GM21786 (cell line): ENCODE results near the gene ZBTB26.

Experiments used
- ATAC-seq: cut with Tn5 transposase; IDR thresholded peaks from one replicate; pipeline ENCODE4 v1.9.1; 2021; ENCODE audit not compliant: unreplicated experiment

The ZBTB26 gene, protein sequence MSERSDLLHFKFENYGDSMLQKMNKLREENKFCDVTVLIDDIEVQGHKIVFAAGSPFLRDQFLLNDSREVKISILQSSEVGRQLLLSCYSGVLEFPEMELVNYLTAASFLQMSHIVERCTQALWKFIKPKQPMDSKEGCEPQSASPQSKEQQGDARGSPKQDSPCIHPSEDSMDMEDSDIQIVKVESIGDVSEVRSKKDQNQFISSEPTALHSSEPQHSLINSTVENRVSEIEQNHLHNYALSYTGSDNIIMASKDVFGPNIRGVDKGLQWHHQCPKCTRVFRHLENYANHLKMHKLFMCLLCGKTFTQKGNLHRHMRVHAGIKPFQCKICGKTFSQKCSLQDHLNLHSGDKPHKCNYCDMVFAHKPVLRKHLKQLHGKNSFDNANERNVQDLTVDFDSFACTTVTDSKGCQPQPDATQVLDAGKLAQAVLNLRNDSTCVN

DNA sequence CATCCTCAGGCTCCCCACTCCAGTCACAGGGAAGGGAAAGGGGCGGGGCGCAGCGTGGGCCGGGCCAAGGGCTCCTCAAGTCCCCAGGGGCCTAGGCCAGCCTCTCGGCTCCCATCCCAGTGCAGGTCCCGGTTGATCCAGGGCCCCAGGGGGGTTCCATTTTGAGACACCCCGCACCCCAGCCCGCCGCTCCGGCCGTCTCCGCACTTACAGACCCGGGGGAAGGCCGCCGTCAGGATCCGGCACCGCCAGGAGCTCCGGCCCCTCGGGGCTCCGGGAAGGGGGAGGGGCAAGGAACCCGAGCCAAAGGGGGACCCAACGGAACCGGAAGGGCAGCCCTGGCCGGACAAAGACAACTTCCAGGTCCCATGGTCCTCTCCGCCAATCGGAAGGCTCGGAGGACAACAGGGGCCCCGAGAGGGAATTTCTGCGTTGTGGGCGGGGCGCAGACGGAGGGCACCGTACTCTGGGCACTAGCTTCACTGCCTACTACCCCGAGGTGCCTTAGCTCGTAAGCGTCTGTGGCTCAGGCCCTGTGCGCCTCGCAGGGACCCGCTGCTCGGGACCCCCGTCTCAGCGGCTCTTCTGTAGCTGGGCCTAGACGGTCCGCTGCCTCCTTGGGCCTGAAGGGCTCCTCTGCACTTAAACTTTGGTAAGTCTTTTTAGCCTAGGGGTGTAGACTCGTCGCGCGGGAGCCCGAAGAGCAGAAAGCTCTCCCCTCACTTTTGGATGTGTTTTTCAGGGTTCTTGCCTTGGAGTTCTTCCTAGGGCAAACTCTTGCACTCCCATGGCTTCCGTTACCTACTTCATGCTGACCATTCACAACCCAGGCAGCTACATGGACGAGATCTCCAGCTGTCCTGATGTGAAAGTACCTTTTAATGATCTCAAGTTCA, at the start of gene ZBTB26:
TSS of gene ZBTB26 (minus strand) at position 287 of the 896 bp plus-strand sequence. CDS start 11,578 bp downstream, outside the sequence.
- peak; percentile 97 for ATAC-seq

DNA sequence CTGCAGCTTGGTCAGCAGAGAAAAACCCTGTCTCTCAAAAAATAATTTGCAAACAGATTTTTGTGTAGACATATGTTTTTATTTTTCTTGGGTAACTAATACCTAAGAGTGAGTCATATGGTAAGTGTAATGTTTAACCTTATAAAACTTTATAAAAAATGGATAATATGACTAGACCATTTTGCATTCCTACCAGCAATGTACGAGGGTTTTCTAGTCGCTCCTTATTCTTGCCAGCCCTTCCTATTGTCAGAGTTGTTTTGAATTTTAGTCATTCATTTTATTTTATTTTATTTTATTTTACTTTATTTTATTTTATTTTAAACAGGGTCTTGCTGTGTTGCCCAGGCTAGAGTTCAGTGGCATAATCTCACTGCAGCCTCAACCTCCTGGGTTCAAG, 47.3 kb upstream of the ZBTB26 start:
- no peak for ATAC-seq

DNA sequence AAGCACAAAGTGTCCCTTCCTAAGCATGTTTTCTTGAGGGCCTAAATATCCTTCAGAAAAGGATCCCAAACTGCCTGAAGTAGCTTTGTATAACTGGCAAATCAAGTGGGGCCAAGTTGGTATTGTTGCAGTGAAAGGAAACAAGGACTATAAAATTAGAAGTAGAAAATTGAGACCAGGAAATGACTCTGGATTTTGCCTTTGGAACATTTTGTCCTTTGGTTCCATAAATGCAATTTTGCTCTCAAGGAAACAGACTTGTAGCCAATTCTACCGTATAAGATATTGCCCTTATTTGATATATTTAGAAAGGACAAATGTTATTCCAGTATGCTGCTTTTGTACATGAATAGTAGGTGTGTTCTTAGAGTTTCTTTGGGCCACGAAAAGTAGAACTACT, 43.9 kb upstream of the ZBTB26 start:
- no peak for ATAC-seq

DNA sequence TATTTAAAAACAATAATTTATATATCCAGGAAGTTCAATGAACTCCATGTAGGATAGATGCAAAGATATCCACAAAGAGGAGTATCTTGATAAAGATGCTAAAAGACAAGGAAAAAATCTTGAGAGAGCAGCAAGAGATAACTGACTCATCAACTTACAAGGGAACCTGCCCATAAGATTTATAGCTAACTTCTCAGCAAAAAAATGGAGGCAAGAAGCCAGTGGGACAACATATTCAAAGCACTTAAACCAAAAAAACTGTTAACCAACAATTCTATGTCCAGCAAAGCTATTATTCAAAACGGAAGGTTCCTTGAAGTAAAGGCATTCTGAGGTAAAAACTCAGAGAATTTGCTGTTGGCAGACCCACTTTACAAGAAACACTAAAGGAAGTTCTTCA, 29.8 kb upstream of the ZBTB26 start:
- no peak for ATAC-seq

DNA sequence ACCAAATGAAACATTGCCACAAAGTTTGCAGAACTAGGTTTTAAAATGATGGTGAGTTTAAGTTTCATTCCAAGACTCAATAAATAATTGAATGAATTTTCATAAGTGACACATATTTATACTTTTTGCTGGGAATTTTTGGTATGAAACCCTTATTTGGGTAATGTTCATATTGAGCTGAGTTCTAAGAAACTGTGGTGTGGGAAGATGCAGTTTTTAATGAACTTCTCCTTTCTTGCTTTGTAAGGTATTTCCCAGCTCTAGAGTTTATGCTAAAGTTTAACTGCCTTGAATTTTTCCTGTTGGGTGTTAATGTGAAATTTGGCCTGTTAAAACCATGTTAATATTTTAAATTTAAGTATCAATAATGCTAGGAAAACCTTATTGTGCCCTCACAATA, 24.6 kb upstream of the ZBTB26 start:
- no peak for ATAC-seq

DNA sequence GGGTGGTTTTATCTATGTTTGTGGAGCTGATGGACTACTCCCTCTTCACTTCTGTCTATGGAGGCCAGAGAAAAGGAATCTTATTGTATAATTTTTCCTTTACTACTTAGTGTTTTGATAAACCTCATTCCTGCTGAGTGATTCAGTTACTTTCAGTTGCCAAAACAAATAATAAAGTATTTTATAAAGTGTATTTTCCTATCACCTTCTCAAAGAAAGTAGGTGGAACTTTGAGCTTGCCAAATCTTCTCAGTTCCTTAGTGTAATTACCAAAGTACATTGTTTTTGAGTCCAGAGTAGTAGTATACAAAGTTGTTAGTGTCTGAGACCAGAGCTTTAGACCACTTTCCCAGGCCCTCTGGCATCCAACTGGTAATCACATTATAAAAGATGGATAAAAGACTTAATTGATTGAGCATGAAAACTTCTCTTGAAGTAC, 23.0 kb upstream of the ZBTB26 start:
- ATAC-seq, result no peak

DNA sequence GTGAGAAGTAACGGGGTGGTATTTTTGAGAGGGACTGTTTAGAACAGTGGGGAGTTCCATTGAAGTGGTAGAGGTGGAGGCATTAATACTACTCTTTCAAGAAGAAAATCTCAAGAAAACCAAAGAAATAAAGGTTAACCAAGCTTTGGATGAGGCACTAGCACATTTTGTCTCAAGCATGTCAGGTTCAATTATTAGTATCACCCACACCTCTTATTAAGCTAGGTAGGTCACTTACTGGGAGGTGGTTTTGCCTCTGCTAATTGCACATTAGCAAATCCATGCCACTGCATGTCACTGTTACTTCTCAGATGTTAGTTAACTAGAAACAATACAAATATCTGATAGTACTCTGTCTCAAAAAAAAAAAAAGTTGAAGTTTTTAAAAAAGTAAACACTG, 19.7 kb upstream of the ZBTB26 start:
- no peak for ATAC-seq

DNA sequence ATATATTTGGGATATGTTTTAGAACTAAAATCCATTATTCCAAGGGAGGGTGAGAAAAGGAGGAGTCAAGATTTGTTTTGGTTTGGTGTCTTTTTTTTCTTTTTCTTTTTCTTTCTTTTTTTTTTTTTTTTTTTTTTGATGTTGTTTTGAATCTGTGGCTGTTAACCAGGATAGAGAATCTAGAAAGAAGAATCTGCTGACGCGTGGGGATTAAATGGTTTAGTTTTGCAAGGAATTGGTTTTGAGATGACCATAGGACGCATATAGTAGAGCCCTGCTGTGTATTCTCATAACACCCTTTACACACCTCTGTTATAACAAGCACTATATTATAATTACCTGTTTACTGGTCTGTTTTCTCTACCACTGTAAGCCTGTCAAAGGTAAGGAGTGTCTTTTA, 19.0 kb upstream of the ZBTB26 start:
- no peak for ATAC-seq

DNA sequence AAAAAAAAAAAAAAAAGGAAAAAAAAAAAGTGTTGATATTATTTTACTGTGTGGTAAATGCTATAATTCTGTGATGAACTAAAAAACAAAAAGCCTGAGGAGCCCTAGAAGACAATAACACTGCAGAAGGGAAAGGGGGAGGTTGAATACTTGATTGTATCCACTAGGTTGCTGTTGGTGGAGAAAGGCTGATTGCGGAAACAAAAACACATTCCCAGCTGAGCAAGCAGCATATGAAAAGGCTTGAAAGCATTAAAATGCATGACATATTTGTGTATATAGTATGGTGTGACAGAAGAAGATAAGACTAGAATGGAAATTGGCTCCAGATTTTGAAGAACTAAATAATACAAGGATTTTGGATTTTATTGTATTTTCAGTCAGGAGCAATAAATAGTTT, 18.4 kb upstream of the ZBTB26 start:
- ATAC-seq, result no peak

DNA sequence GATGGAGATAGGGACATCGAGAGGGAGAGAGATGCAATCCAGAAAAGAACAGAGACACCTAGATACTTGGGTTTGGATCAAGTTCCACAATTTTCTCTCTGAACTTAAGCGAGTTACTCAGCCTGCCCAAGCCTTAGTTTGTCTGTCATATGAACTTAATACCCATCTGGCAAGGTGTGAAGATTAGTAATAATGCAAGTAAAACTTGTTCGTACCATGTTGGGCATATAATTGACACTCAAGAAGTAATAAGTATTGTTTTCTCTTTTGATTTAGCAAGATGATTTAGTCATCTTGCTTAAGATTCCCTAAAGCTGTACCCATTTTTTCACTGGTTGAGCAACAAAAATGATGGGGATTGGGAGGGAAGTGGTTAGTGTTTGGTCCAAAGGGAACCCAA, 17.0 kb upstream of the ZBTB26 start:
- ATAC-seq, result no peak

DNA sequence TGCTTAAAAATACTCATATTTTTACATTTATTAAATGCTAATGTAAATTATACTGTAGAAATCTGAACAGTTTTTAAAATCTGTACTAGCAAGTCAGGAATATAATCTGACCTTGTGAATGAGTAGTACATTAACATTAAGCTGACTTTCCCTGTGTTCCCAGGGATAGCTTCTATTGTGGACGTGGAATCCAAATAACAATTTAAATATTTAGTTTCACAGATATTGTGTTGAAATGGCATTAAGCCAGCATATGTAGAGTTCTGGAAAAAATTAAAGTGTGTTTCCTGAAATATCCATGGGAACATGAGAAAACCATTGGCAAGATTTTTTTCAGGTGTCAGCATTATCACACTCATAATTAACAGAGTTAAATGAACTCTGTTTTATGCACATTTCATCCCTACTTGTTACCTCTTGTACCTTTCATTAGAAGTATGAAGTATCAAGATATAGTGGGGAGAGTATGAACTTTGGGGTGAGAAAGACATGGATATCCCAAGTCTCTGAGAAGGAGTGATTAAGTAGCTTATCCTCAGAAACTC, 15.2 kb upstream of the ZBTB26 start:
- no peak for ATAC-seq

DNA sequence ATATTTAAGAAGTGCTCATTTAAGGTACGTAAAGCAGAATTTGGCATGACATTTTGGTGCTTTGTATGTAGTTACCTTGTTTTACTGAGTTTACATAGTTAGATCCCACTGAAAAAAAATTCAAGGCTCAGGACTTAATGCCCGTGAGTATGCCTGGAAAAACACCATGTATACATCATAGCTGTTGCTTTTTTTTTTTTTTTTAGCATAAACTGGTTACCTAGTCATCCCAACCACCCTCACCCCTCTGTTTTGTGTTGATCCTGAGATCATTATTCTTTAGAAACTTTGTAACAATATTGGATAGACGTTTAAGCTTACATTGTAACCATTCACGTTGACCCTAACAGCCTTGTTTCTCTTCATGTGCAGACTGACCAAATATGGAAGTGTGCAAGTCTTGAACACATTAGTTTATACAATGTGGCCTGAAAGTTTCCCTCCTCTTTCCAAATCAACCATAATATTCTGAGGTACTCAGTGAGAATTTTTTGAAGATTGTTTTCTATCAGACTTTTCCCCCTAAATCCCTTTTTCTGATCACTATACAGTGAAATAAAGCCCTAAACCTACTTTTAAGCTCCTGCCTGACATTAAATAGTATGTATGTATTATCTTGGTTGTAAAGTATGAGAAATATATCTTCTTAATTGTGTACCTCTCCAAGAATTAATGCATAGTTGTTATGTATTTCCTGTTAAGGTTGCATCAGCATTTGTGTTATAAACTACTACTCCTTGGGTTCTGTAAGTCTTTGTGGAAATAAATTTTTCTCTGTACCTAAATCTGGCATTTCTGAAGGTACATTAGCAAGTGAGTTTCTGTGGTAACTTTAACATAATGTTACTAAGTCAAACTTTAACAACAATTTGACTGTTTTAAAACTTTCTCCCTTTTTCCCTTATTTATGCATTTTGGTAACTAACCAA, 13.9 kb upstream of the ZBTB26 start:
- ATAC-seq, result no peak

DNA sequence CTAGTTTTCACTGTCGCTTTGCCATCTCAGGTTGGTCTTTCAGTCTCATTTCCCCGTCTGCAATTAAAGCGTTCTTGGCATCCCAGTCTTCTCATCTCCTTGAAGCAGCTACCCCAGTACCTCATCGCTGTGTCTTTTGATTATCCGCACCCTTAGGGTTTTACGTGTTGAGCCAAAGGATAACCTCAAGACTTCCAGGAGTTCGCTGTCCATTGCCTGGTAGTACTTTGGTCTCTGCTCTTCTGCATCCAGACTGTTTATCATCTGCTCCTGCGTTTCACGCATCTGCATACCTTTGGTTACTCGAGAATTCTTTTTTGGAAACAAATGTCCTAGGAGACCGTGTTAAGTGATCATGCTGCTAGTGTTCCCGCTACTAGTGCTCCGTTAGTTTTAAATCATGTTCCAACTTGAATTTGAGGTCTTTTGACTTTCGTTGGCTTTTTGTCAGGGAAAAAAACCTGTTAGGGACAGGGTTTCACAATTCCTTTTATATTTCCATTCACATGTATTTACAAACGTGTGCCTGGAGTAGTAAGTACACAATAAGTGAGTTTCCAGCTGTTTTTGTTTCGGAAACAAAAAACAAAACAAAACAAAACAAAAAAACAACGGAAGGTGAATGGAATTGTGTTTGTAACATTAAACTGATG, 10.4 kb upstream of the ZBTB26 start:
- ATAC-seq, result no peak

DNA sequence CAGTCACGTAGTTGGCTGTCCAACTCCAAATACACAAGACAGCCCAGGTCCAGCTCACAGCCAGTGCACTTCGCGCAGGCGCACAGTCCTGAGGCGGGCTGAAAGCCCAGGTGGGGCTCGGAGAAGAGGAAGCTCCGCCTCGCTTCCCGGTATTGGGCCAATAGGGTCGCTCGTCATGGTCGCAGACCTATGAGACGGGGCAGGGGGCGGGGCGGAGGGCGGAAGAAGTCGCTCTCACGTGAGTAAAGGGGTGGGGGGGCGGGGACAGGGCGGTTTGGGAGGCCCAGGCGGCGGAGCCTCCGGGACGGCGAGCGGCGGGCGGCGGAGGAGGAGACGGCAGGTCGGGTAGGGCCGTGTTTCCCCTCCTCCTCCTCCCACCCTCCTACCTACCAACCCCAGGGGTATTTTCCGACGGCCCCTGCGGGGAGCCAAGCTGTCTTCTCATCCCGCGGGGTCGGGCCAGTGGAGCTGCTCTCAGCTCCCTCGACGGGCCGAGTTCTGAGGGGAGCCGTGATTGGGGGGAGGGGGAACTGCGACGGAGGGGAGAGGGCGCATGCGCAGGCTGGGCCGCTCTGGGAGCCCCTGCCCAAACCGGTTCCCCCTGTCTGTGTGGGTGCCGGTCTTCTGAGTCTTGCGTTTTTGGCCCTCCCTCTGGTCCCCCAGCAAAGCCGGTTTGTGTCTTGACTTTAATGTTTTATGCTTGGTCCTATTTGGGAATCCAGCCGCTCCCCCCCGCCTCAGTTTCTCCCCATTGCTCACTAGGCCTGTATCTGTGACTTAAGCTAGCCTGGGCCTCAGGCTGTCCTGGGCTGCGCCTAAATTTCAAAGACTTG, 9.7 kb upstream of the ZBTB26 start, which contains the start of gene RABGAP1:
TSS of gene RABGAP1 (plus strand) at position 272 of the 833 bp plus-strand sequence. CDS start 16,040 bp downstream, outside the sequence.
- ATAC-seq, result peak; percentile 98

DNA sequence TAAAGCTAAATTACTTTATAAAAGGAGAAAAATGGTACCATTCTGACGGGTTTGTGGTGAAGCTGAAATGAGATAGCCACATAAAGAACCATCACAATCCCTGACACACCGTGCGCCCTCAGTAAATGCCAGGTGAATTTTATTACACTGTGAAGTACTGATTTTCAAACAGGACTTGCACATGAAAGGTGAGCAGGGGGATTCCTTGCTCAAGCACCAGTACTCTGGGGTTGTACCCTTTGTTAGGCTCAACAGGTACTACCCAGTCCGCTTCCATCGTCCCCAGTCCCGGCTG, 9.1 kb upstream of the ZBTB26 start:
- no peak for ATAC-seq

DNA sequence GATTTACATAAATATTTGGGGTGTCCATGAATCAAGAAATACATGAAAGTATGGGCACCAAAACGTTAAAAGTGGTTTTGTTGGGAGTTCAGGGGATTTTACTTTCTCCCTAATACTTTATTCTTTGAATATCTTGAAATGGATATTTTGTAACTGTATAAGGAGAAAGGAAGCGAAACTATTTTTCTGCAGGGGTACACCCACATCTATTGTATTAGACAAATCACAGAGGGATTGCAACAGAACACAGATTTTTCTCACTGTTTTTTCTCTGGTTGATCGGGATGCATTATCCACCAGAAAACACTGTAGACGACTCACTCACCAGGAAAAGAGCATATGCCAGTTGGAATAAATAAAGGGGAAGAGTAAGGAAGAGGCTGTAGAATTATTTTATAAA, 8.3 kb upstream of the ZBTB26 start:
- no peak for ATAC-seq

DNA sequence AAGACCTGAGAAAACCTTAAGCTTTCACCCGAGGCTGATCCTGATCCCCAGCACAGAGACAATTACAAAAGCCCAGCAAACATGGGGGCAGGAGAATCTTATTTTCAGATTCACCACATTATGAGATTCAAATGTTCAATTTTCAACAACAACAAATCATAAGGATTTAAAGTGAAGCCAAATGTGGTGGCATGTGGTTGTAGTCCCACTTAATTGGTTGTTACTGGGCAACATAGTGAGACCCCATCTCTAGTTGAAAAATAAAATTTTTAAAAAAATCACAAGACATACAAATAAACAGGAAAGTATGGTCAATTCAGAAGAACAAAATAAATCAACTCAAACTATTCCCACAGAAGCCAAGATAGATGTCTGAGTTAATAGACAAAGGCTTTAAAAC, 5.6 kb upstream of the ZBTB26 start:
- no peak for ATAC-seq

DNA sequence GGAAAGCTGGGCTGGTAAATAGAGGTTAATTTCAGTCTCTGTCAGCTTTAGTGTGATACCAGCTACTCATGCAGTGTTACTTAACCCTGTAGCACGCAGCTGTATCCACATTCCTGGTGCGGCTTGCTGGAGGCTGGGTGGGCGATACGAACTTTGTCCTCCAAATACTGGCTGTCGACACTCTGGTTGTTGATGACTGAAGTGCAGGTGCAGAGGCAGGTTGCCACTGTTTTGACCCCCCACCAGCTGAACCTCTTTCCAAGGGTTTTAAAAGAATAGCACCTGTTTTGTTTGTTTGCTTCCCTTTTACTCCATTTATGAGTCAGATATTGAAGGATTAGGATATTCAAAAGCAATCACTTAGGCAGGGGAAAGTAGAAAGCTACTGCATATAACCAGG, 5.2 kb upstream of the ZBTB26 start:
- ATAC-seq, result no peak

DNA sequence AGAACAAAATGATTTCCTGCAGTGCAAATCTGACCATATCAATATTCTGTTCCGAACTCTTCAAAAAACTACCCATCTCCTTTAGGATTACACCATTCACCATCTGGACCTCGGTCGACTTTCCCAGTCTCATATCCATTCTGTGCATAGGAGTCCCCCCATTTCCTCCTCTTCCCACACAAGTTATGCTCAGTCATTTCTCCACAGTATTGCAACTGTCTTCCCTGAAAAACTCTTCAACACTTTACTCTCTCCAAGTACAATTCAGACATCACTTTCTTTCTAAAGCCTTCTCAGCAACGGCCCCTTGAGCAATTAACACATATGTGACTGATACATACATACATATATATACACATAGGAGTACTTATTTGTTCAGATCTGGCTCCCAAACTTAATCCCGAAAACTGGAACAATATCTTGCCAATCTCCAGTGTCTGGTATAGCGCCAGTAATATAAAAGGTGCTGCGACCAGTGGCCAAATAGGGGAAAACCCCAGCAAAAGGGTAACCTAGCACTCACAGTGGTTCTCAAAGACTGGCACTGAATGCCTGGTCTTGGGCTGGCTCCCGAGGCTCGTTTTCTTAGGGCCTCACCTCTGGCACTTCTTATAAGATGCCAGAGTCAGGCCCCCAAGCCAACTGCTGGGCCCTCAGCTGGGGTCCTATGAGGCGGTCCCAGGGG, 629 bp downstream of the ZBTB26 start:
- no peak for ATAC-seq
